Smooth muscle cell (in vitro differentiated cells): ENCODE measurements around the gene LTBP1. TPM values are rescaled to one million over a fixed set of nuclear protein-coding genes. Genes with fewer than 3 reads are reported as not detected.
"Not testable (repeated sequence)": the region's sequence is repeated elsewhere in the genome, so short reads cannot be mapped to it uniquely, and the experiment has no call there.

Experiments used
- DNase-seq: peaks from one replicate; lab custom pipeline; 2025; ENCODE audit not compliant: unreplicated experiment; lab: John Stamatoyannopoulos, UW
- H2AFZ ChIP-seq: fragments of 200-600 bp; sonication (generic); 2 replicates; pipeline ENCODE4 v1.6.0; 2016; ENCODE audit warnings: antibody characterized with exemption, low read depth, mild to moderate bottlenecking
- H3F3A ChIP-seq: fragments of 200-600 bp; sonication (generic); 2 replicates; pipeline ENCODE4 v1.6.0; 2017; ENCODE audit warnings: antibody characterized with exemption, low read depth
- H3K27ac ChIP-seq: fragments of 200-600 bp; sonication (generic); 2 replicates; pipeline ENCODE4 v1.5.1; 2016; ENCODE audit warnings: low read depth, mild to moderate bottlenecking
- H3K27me3 ChIP-seq: fragments of 200-600 bp; sonication (generic); 2 replicates; pipeline ENCODE4 v1.6.1; 2016; ENCODE audit warnings: low read depth, mild to moderate bottlenecking
- H3K36me3 ChIP-seq: fragments of 200-600 bp; sonication (generic); 2 replicates; pipeline ENCODE4 v1.5.1; 2016; ENCODE audit warnings: low read depth
- H3K4me1 ChIP-seq: fragments of 200-600 bp; sonication (generic); 2 replicates; pipeline ENCODE4 v1.5.1; 2016; ENCODE audit warnings: low read depth
- H3K4me2 ChIP-seq: fragments of 200-600 bp; sonication (generic); 2 replicates; pipeline ENCODE4 v1.6.0; 2016; ENCODE audit warnings: mild to moderate bottlenecking
- H3K4me3 ChIP-seq: fragments of 200-600 bp; sonication (generic); 2 replicates; pipeline ENCODE4 v1.5.1; 2016; ENCODE audit warnings: mild to moderate bottlenecking
- H3K79me2 ChIP-seq: fragments of 200-600 bp; sonication (generic); 2 replicates; pipeline ENCODE4 v1.6.0; 2016; ENCODE audit warnings: low read depth, mild to moderate bottlenecking
- H3K9ac ChIP-seq: fragments of 200-600 bp; sonication (generic); 2 replicates; pipeline ENCODE4 v1.6.0; 2016; ENCODE audit warnings: low read depth
- H3K9me3 ChIP-seq: fragments of 200-600 bp; sonication (generic); replicated peaks from 2 replicates; pipeline ENCODE4 v1.5.1; 2016; ENCODE audit warnings: low read depth
- H4K20me1 ChIP-seq: fragments of 200-600 bp; sonication (generic); 2 replicates; pipeline ENCODE4 v1.6.0; 2016; ENCODE audit warnings: low read depth
- CTCF ChIP-seq: fragments of 200-600 bp; sonication (generic); IDR thresholded peaks from 2 replicates; pipeline ENCODE4 v1.5.1; 2017; ENCODE audit warnings: borderline replicate concordance, mild to moderate bottlenecking, antibody characterized with exemption; ENCODE audit not compliant: insufficient read depth, poor library complexity, severe bottlenecking
- WGBS: methylation state at CpG from one replicate; pipeline ENCODE4 v1.1.7; 2016; ENCODE audit warnings: low lambda C conversion rate; 5-methylcytosine and 5-hydroxymethylcytosine counted together
- polyA plus RNA-seq: library from polyadenylated mRNA; unstranded; fragments of >200 nt; fragmentation: Nextera tagmentation; extraction: Ambion mirVana; gene quantifications from 2 replicates; pipeline ENCODE4 v1.2.1, GENCODE V29; 2016
- total RNA-seq: library from RNA; depleted of rRNA; stranded (reverse); fragments of >200 nt; gene quantifications from 2 replicates; pipeline ENCODE4 v1.2.3, GENCODE V29; 2014

Gene LTBP1
- total and polyA plus RNA-seq, 2 experiments from 2014 or later, result 146 to 250 TPM

- Histone ChIP-seq H3K9ac (no peak overlapping the region), H3K79me2 (peaks cover 70% of the 10 kb centered on the region)
These were observed 219.6 kb downstream of the LTBP1 start for GRCh38 chr2:33166287-33166881.

DNA sequence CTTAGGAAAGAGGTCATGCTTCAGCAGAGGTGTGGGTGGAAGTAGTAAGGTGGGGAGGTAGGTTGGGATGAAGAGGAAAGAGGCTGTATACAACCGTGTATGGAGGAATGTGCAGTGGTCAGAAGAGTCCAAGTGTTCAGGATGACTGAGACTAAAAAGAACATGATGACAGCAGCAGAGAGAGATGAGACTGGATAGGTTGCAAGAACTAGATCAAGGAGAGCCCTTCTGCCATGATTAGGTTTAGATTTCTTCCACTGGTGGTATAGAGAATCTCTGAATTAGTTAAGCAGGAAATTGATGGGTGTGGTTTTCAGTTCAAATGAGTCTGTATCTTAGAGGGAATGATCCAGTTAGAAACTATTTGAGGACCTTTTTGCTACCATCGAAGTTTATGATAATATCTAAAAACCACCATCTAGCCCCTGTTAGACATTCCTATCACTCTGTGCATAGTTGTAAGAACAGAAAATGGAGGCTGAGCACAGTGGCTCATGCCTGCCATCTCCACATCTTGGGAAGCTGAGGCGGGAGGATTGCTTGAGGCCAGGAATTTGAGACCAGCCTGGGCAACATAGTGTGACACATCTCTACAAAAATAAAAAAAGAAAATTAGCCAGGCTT, 221.0 kb downstream of the LTBP1 start:
- Histone ChIP-seq H2AFZ (no peak overlapping the region), H3K79me2 (peaks cover 56% of the 10 kb centered on the region), H3F3A (no peaks in the 10 kb centered on the region), H3K4me2 (no peak overlapping the region), H3K9me3 (no peaks in the 10 kb centered on the region), H3K9ac (no peak overlapping the region), H3K36me3 (no peaks in the 10 kb centered on the region), H3K27ac (no peak overlapping the region), H3K4me3 (no peak overlapping the region), H3K4me1 (no peaks in the 10 kb centered on the region), H3K27me3 (no peaks in the 10 kb centered on the region), H4K20me1 (peaks cover 2% of the 10 kb centered on the region)
- no peak for DNase-seq
- TF ChIP-seq CTCF, result no peak
- WGBS, result 71% methylated on average over 3 of the region's 3 CpGs

More at GRCh38 chr2:33166287-33166881, 219.6 kb downstream of the LTBP1 start:
- no peak for DNase-seq
- Histone ChIP-seq H3K9me3 (no peaks in the 10 kb centered on the region), H3K27ac (no peak overlapping the region), H2AFZ (no peak overlapping the region), H3K4me3 (no peak overlapping the region), H3K36me3 (no peaks in the 10 kb centered on the region), H3F3A (no peaks in the 10 kb centered on the region), H3K4me2 (no peak overlapping the region), H3K27me3 (no peaks in the 10 kb centered on the region), H3K4me1 (no peaks in the 10 kb centered on the region), H4K20me1 (peaks cover 5% of the 10 kb centered on the region)
- 59% methylated on average over 5 of the region's 5 CpGs for WGBS
- no peak for TF ChIP-seq CTCF

DNA sequence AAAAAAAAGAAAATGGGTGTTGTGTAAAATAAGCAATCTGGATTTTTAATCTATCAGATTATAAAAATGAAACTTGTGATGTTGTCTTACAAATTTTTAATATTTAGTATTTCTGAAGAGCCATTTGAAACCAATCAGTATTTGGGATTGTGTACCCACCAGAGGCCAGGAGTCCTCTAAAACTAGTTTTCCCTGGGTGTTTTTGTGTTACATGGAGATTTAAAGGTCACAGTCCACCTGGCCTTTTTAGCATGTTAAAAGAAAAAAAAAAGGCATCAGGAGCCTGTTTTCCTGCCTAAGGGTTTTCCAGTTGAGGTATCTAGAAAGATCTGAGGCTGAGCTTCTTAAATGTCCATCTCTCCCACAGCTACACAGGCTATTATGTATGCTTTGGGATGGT, 221.7 kb downstream of the LTBP1 start:
- TF ChIP-seq CTCF, result no peak
- Histone ChIP-seq H3K4me2 (no peak overlapping the region), H3K9ac (no peak overlapping the region), H3F3A (no peaks in the 10 kb centered on the region), H3K36me3 (no peaks in the 10 kb centered on the region), H3K27me3 (no peaks in the 10 kb centered on the region), H3K4me3 (no peak overlapping the region), H3K79me2 (peaks cover 49% of the 10 kb centered on the region), H2AFZ (no peak overlapping the region), H3K4me1 (no peaks in the 10 kb centered on the region), H4K20me1 (no peaks in the 10 kb centered on the region), H3K27ac (peak overlapping the region; percentile 19), H3K9me3 (no peaks in the 10 kb centered on the region)
- DNase-seq, result no peak

GRCh38 chr2:33168922-33169321, 222.2 kb downstream of the LTBP1 start:
- H3K9me3 ChIP-seq, result no peaks in the 10 kb centered on the region
- H3K27me3 ChIP-seq, result no peaks in the 10 kb centered on the region
- no peak overlapping the region for H2AFZ ChIP-seq
- no peak overlapping the region for H3K4me3 ChIP-seq
- no peaks in the 10 kb centered on the region for H4K20me1 ChIP-seq
- no peak for DNase-seq
- H3K4me1 ChIP-seq, result no peaks in the 10 kb centered on the region
- no peaks in the 10 kb centered on the region for H3K36me3 ChIP-seq
- H3F3A ChIP-seq, result no peaks in the 10 kb centered on the region
- H3K9ac ChIP-seq, result no peak overlapping the region
- H3K27ac ChIP-seq, result no peak overlapping the region
- no peak overlapping the region for H3K4me2 ChIP-seq
- H3K79me2 ChIP-seq, result peaks cover 44% of the 10 kb centered on the region
- whole genome bisulfite sequencing, result 93% methylated on average over 4 of the region's 4 CpGs
- TF ChIP-seq CTCF, result no peak

- H2AFZ ChIP-seq, H4K20me1 ChIP-seq, H3K9ac ChIP-seq, H3K27me3 ChIP-seq, DNase-seq, H3K4me2 ChIP-seq, H3K4me1 ChIP-seq, H3F3A ChIP-seq, H3K27ac ChIP-seq, H3K4me3 ChIP-seq, H3K9me3 ChIP-seq, H3K36me3 ChIP-seq: not testable (repeated sequence)
- WGBS, result 83% methylated on average over 16 of the region's 16 CpGs
- H3K79me2 ChIP-seq, result peaks cover 34% of the 10 kb centered on the region
These were observed 223.5 kb downstream of the LTBP1 start for GRCh38 chr2:33170251-33170650.
